Gastroesophageal sphincter (tissue), 3 donors: ENCODE measurements around the gene CLDN5.

Experiments used
- POLR2A ChIP-seq, 2 donors: fragments of 450-650 bp; IDR thresholded peaks; one replicate each; pipeline ENCODE4 v1.6.1; 2017; ENCODE audit warnings: antibody characterized with exemption in 2 of 2, mild to moderate bottlenecking in 2 of 2, moderate library complexity in 1 of 2
- POLR2AphosphoS5 ChIP-seq: sonication (generic); formaldehyde crosslinking; IDR thresholded peaks from one replicate; pipeline ENCODE4 v1.6.1; 2017; ENCODE audit warnings: antibody characterized with exemption
- TF ChIP-seq, protein P1 (sequence below), 4 experiments: fragments of 200-600 bp in 2 of 4; fragments of 450-650 bp in 2 of 4; sonication (generic) in 1 of 4; IDR thresholded peaks; one replicate each; pipeline ENCODE4 v1.5.1; 2017 to 2019; ENCODE audit warnings: antibody characterized with exemption in 4 of 4, mild to moderate bottlenecking in 2 of 4, moderate library complexity in 2 of 4

DNA sequence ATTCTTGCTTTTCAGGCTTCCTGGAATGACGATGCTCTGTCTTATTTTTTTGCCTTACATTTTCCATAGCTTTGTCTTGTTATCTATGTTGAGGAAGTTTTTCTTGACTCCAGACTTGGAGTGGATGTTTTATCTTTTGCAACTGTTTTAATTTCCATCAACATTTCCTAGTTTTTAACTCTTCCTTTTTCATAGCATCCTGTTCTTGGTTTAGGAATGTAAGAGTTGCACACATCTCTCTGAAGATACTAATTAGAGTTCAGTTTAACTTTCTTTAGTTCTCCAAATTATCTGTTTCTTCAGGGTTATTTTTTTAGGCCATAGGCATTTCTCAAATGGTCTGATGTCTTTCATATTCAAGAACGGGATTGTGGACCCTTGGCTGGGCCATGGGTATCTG, 10.4 kb downstream of the CLDN5 start:
- TF ChIP-seq, protein P1, sequence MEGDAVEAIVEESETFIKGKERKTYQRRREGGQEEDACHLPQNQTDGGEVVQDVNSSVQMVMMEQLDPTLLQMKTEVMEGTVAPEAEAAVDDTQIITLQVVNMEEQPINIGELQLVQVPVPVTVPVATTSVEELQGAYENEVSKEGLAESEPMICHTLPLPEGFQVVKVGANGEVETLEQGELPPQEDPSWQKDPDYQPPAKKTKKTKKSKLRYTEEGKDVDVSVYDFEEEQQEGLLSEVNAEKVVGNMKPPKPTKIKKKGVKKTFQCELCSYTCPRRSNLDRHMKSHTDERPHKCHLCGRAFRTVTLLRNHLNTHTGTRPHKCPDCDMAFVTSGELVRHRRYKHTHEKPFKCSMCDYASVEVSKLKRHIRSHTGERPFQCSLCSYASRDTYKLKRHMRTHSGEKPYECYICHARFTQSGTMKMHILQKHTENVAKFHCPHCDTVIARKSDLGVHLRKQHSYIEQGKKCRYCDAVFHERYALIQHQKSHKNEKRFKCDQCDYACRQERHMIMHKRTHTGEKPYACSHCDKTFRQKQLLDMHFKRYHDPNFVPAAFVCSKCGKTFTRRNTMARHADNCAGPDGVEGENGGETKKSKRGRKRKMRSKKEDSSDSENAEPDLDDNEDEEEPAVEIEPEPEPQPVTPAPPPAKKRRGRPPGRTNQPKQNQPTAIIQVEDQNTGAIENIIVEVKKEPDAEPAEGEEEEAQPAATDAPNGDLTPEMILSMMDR (IDR thresholded peaks at IDR 0.05), result no peak
- TF ChIP-seq POLR2AphosphoS5 (no peak), POLR2A (IDR thresholded peaks at IDR 0.05) (no peak)
